ENCODE data around the gene TYW1.
"Not testable (repeated sequence)": the region's sequence is repeated elsewhere in the genome, so short reads cannot be mapped to it uniquely, and the experiment has no call there.

Gene TYW1

GRCh38 chr7:67135617-67136486 is 139.2 kb downstream of the TYW1 start:
- DNase-seq: not testable (repeated sequence)

GRCh38 chr7:67137489-67137888 is 140.9 kb downstream of the TYW1 start:
- not testable (repeated sequence) for DNase-seq

- DNase-seq: not testable (repeated sequence)
These were observed 143.2 kb downstream of the TYW1 start for GRCh38 chr7:67139876-67140275.

GRCh38 chr7:67141001-67141400 is 144.4 kb downstream of the TYW1 start:
- not testable (repeated sequence) for DNase-seq

GRCh38 chr7:67143091-67143786 is 146.6 kb downstream of the TYW1 start:
- DNase-seq: not testable (repeated sequence)

GRCh38 chr7:67145581-67146193 is 149.1 kb downstream of the TYW1 start:
- not testable (repeated sequence) for DNase-seq

GRCh38 chr7:67149131-67149530 is 152.5 kb downstream of the TYW1 start:
- DNase-seq: not testable (repeated sequence)

- DNase-seq: not testable (repeated sequence)
These were observed 157.7 kb downstream of the TYW1 start for GRCh38 chr7:67154374-67154773.

- not testable (repeated sequence) for DNase-seq
These were observed 159.4 kb downstream of the TYW1 start for GRCh38 chr7:67156064-67156463.

- not testable (repeated sequence) for DNase-seq
These were observed 166.7 kb downstream of the TYW1 start for GRCh38 chr7:67163285-67163684.

- DNase-seq: not testable (repeated sequence)
These were observed 174.5 kb downstream of the TYW1 start for GRCh38 chr7:67171151-67171550.

GRCh38 chr7:67176730-67177129 is 180.1 kb downstream of the TYW1 start:
- not testable (repeated sequence) for DNase-seq

GRCh38 chr7:67178915-67179688 is 182.5 kb downstream of the TYW1 start:
- DNase-seq: not testable (repeated sequence)

GRCh38 chr7:67182956-67183750 is 186.5 kb downstream of the TYW1 start:
- not testable (repeated sequence) for DNase-seq

GRCh38 chr7:67184912-67185659 is 188.5 kb downstream of the TYW1 start:
- DNase-seq: not testable (repeated sequence)

- DNase-seq: not testable (repeated sequence)
These were observed 189.1 kb downstream of the TYW1 start for GRCh38 chr7:67185660-67186129.

GRCh38 chr7:67189160-67189559 is 192.5 kb downstream of the TYW1 start:
- not testable (repeated sequence) for DNase-seq

GRCh38 chr7:67189801-67190465 is 193.3 kb downstream of the TYW1 start:
- DNase-seq: not testable (repeated sequence)

GRCh38 chr7:67191002-67191720 is 194.5 kb downstream of the TYW1 start:
- DNase-seq: not testable (repeated sequence)
